ENCODE data around the gene SCT.

DNA sequence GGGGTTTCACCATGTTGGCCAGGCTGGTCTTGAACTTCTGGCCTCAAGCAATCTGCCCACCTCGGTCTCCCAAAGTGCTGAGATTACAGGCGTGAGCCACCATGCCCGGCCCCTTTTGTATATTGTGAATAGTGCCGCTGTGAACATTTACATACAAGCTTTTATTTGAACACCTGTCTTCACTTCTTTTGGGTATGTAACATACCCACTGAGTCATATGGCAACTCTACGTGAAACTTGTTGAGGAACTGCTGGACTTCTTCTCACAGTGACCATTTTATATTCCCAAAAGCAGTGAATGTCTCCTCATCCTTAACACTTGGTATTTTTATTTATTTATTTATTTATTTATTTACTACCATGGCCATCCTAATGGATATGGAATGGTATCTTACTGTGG, 3.9 kb upstream of the SCT start:
- TF ChIP-seq EZH2 (IDR thresholded peaks at IDR 0.05; ENCODE audit: low read depth, low read length, severe bottlenecking), result no peak
- TF ChIP-seq, protein P1, sequence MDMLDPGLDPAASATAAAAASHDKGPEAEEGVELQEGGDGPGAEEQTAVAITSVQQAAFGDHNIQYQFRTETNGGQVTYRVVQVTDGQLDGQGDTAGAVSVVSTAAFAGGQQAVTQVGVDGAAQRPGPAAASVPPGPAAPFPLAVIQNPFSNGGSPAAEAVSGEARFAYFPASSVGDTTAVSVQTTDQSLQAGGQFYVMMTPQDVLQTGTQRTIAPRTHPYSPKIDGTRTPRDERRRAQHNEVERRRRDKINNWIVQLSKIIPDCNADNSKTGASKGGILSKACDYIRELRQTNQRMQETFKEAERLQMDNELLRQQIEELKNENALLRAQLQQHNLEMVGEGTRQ (IDR thresholded peaks at IDR 0.05; ENCODE audit: low read length), result no peak
- no peak for TF ChIP-seq EP300 (IDR thresholded peaks at IDR 0.05; ENCODE audit: borderline replicate concordance in 1 of 2, low read depth in 2 of 2, low read length in 2 of 2)
- TF ChIP-seq, protein P2, sequence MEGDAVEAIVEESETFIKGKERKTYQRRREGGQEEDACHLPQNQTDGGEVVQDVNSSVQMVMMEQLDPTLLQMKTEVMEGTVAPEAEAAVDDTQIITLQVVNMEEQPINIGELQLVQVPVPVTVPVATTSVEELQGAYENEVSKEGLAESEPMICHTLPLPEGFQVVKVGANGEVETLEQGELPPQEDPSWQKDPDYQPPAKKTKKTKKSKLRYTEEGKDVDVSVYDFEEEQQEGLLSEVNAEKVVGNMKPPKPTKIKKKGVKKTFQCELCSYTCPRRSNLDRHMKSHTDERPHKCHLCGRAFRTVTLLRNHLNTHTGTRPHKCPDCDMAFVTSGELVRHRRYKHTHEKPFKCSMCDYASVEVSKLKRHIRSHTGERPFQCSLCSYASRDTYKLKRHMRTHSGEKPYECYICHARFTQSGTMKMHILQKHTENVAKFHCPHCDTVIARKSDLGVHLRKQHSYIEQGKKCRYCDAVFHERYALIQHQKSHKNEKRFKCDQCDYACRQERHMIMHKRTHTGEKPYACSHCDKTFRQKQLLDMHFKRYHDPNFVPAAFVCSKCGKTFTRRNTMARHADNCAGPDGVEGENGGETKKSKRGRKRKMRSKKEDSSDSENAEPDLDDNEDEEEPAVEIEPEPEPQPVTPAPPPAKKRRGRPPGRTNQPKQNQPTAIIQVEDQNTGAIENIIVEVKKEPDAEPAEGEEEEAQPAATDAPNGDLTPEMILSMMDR (IDR thresholded peaks at IDR 0.05; ENCODE audit: control extremely low read depth in 1 of 3, insufficient read depth in 1 of 3, low read depth in 1 of 3, low read length in 3 of 3), result no peak
- TF ChIP-seq CREB1 (IDR thresholded peaks at IDR 0.05), result no peak
- no peak for TF ChIP-seq SIN3A (conservative IDR thresholded peaks at IDR 0.05 in 1 of 2, IDR thresholded peaks at IDR 0.05 in 1 of 2; ENCODE audit: low read depth in 1 of 2, low read length in 2 of 2)
- no peak for TF ChIP-seq CEBPB (IDR thresholded peaks at IDR 0.05; ENCODE audit: low read depth, low read length)
- TF ChIP-seq TAF1 (IDR thresholded peaks at IDR 0.05; ENCODE audit: low read depth, low read length), result no peak
- TF ChIP-seq, protein P3, sequence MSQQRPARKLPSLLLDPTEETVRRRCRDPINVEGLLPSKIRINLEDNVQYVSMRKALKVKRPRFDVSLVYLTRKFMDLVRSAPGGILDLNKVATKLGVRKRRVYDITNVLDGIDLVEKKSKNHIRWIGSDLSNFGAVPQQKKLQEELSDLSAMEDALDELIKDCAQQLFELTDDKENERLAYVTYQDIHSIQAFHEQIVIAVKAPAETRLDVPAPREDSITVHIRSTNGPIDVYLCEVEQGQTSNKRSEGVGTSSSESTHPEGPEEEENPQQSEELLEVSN (IDR thresholded peaks at IDR 0.05), result no peak
